Measurements from ENCODE around the gene ACLY. TPM values are rescaled to one million over a fixed set of nuclear protein-coding genes. Genes with fewer than 3 reads are reported as not detected.

ACLY gene
- total RNA-seq, 1 donor from 2014 or later: 161 TPM

GRCh38 chr17:41917679-41918313 lies 955 bp downstream of the ACLY start:
- H3K36me3 Mint-ChIP-seq: peaks cover 11% of the 10 kb centered on the region
- H3K4me3 Mint-ChIP-seq: peak overlapping the region; percentile 92
- no peaks in the 10 kb centered on the region for H3K27me3 Mint-ChIP-seq
- no peaks in the 10 kb centered on the region for H3K9me3 Mint-ChIP-seq
- H3K27ac Mint-ChIP-seq: peak overlapping the region; percentile 81
- peaks cover 43% of the 10 kb centered on the region for H3K4me1 Mint-ChIP-seq (ENCODE audit: unreplicated experiment)
- no peak for DNase-seq (ENCODE audit: extremely low spot score, unreplicated experiment)
- peak; percentile 31 for TF ChIP-seq CTCF (conservative IDR thresholded peaks at IDR 0.05)

GRCh38 chr17:41917192-41917591 lies 1.6 kb downstream of the ACLY start:
- Mint-ChIP-seq H3K4me1 (ENCODE audit: unreplicated experiment) (peaks cover 43% of the 10 kb centered on the region), H3K27me3 (no peaks in the 10 kb centered on the region), H3K9me3 (no peaks in the 10 kb centered on the region), H3K27ac (peak overlapping the region; percentile 81), H3K36me3 (peaks cover 17% of the 10 kb centered on the region), H3K4me3 (peak overlapping the region; percentile 92)
- TF ChIP-seq CTCF (conservative IDR thresholded peaks at IDR 0.05): no peak
- DNase-seq (ENCODE audit: extremely low spot score, unreplicated experiment): no peak

GRCh38 chr17:41915566-41915965 lies 3.2 kb downstream of the ACLY start:
- H3K4me1 Mint-ChIP-seq (ENCODE audit: unreplicated experiment): peaks cover 43% of the 10 kb centered on the region
- H3K36me3 Mint-ChIP-seq: peaks cover 18% of the 10 kb centered on the region
- no peak for TF ChIP-seq CTCF (conservative IDR thresholded peaks at IDR 0.05)
- no peaks in the 10 kb centered on the region for H3K27me3 Mint-ChIP-seq
- no peak for DNase-seq (ENCODE audit: extremely low spot score, unreplicated experiment)
- peak overlapping the region; percentile 82 for H3K4me3 Mint-ChIP-seq
- peak overlapping the region; percentile 77 for H3K27ac Mint-ChIP-seq
- H3K9me3 Mint-ChIP-seq: no peaks in the 10 kb centered on the region

- Mint-ChIP-seq H3K4me3 (peak overlapping the region; percentile 55), H3K9me3 (no peaks in the 10 kb centered on the region), H3K27me3 (no peaks in the 10 kb centered on the region), H3K27ac (peak overlapping the region; percentile 76), H3K4me1 (ENCODE audit: unreplicated experiment) (peaks cover 41% of the 10 kb centered on the region), H3K36me3 (peaks cover 18% of the 10 kb centered on the region)
- DNase-seq (ENCODE audit: extremely low spot score, unreplicated experiment): no peak
- TF ChIP-seq CTCF (conservative IDR thresholded peaks at IDR 0.05): no peak
Observed at GRCh38 chr17:41915020-41915419, 3.7 kb downstream of the ACLY start.

- no peak for DNase-seq (ENCODE audit: extremely low spot score, unreplicated experiment)
- Mint-ChIP-seq H3K4me1 (ENCODE audit: unreplicated experiment) (peaks cover 34% of the 10 kb centered on the region), H3K4me3 (peak overlapping the region; percentile 55), H3K36me3 (peaks cover 20% of the 10 kb centered on the region), H3K27ac (peak overlapping the region; percentile 76), H3K27me3 (no peaks in the 10 kb centered on the region), H3K9me3 (no peaks in the 10 kb centered on the region)
- TF ChIP-seq CTCF (conservative IDR thresholded peaks at IDR 0.05): no peak
Observed at GRCh38 chr17:41914358-41914766, 4.4 kb downstream of the ACLY start.
